Femur (tissue), 1 donor: ENCODE data around the gene ZNF644.
"Not testable (repeated sequence)": the region's sequence is repeated elsewhere in the genome, so short reads cannot be mapped to it uniquely, and the experiment has no call there.

Experiments used
- DNase-seq: peaks from one replicate; pipeline ENCODE4 v3.0.0-alpha.2; 2017

Gene ZNF644

GRCh38 chr1:90977522-90977921 lies 44.3 kb downstream of the ZNF644 start:
- DNase-seq: no peak

GRCh38 chr1:90973897-90974798 lies 47.7 kb downstream of the ZNF644 start:
- no peak for DNase-seq

- no peak for DNase-seq
These were observed 51.6 kb downstream of the ZNF644 start for GRCh38 chr1:90970208-90970607.

- no peak for DNase-seq
These were observed 52.6 kb downstream of the ZNF644 start for GRCh38 chr1:90969241-90969640.

GRCh38 chr1:90964444-90965035 lies 57.3 kb downstream of the ZNF644 start:
- DNase-seq: no peak

- DNase-seq: no peak
These were observed 58.2 kb downstream of the ZNF644 start for GRCh38 chr1:90963651-90964050.

GRCh38 chr1:90963236-90963635 lies 58.6 kb downstream of the ZNF644 start:
- DNase-seq: no peak

GRCh38 chr1:90959352-90960206 lies 62.3 kb downstream of the ZNF644 start:
- DNase-seq: no peak

- no peak for DNase-seq
These were observed 64.3 kb downstream of the ZNF644 start for GRCh38 chr1:90957497-90957896.

GRCh38 chr1:90955769-90956168 lies 66.1 kb downstream of the ZNF644 start:
- no peak for DNase-seq

GRCh38 chr1:90952906-90953305 lies 68.9 kb downstream of the ZNF644 start:
- no peak for DNase-seq

- DNase-seq: no peak
These were observed 70.8 kb downstream of the ZNF644 start for GRCh38 chr1:90951009-90951408.

GRCh38 chr1:90948301-90948700 lies 73.5 kb downstream of the ZNF644 start:
- DNase-seq: no peak

GRCh38 chr1:90946630-90947029 lies 75.2 kb downstream of the ZNF644 start:
- no peak for DNase-seq

- no peak for DNase-seq
These were observed 76.5 kb downstream of the ZNF644 start for GRCh38 chr1:90945287-90945686.

GRCh38 chr1:90943966-90944365 lies 77.9 kb downstream of the ZNF644 start:
- DNase-seq: no peak

- DNase-seq: no peak
These were observed 81.1 kb downstream of the ZNF644 start for GRCh38 chr1:90940746-90941145.

GRCh38 chr1:90936731-90937130 lies 85.1 kb downstream of the ZNF644 start:
- no peak for DNase-seq

GRCh38 chr1:90936061-90936460 lies 85.8 kb downstream of the ZNF644 start:
- DNase-seq: no peak

- DNase-seq: not testable (repeated sequence)
These were observed 93.6 kb downstream of the ZNF644 start for GRCh38 chr1:90928231-90928630.

GRCh38 chr1:90927674-90928073 lies 94.2 kb downstream of the ZNF644 start:
- not testable (repeated sequence) for DNase-seq

- DNase-seq: no peak
These were observed 94.9 kb downstream of the ZNF644 start for GRCh38 chr1:90926971-90927370.
